HG03095 (cell line): Measurements from ENCODE around the gene GZF1.
A peak's percentile ranks its signal among the peaks of the same experiment; 100 is the strongest.

ENCODE experiments used
- ATAC-seq: cut with Tn5 transposase; IDR thresholded peaks from one replicate; pipeline ENCODE4 v1.9.1; 2021; ENCODE audit warnings: moderate library complexity; ENCODE audit not compliant: unreplicated experiment

The GZF1 gene

DNA sequence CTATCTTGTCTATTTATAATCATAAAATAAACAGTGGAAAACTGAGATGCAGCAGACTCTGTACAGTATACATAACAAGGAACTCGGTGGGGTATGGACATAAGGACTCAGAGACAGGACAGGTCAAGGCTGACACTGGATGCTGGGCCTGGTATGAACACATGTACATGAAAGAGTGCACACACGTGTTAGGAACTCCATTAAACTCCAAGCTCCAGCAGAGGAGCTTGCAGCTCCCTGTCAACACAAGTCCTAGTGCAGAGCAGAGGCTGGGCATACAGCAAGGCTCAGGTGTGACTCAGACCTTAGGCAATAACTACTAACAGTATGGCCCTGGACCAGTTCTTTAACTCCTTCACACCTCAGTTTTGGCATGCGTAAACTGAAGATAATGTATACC is 42.2 kb downstream of the GZF1 start:
- no peak for ATAC-seq

DNA sequence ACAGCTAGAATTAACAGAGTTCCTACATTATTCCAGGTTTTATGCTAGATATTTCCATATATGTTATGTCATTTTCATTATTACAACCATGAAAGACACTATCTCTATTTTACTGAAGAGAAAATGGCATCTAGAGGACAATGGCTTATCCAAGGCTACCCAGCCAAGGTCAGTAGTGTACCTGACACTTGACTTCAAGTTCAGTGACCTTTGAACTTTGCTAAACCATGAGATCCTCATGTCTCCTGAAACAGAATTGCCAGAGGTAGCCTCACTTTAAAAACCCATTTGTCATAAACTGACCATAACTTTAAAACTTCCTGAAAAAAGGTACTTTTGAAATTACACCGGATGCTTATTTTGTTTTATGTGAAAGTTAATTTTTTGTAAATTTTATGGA is 44.9 kb downstream of the GZF1 start:
- ATAC-seq: no peak

DNA sequence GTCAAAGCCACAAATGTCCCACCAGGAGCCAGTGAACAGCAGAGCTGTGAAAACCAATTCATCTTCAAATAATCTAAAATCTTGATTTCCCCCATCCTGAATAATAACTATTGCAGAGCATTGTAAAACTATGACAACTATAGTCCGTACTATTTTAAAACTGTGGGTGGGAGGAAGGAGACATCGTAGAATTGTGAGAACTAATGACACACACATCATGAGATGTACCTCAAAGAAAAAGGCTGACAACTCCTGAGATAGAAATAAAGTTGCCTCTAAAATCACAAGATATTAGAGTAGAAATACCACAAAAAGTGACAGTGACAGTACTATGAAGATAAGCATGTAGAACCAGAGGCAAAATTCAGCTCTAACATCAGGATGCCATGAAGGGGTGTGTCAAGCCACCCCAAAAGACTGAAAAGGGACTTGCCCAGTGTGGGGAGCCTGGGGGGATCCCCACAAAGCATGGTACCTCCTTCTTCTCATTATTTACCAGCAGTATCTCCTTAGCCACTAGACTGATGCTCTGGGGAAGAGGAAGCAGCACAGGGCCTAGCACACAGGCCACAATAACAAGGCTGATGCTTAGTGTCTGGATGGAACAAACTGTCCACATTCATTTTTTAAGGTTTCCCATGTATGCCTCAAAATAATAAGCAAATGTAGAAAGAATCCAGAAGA is 45.9 kb downstream of the GZF1 start:
- peak; percentile 78 for ATAC-seq

DNA sequence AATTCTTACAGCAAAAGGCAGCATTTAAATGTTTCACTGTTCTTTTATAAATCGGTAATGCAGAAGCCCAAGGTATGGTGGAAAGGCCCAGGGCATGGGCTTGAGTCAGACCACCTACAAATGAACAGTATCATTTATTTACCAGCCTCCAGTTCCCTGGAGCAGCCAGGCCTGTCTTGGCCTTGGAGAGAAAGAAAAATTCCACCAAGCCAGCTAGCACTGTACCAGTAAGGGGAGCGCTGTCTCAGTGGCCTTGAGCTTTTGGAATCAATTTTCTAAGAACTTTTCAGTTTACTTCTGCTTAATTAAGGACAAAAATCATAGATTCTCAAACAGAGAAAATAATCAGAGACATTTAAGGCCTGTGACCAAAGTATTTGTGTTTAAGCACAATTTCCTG is 47.0 kb downstream of the GZF1 start:
- ATAC-seq: no peak

DNA sequence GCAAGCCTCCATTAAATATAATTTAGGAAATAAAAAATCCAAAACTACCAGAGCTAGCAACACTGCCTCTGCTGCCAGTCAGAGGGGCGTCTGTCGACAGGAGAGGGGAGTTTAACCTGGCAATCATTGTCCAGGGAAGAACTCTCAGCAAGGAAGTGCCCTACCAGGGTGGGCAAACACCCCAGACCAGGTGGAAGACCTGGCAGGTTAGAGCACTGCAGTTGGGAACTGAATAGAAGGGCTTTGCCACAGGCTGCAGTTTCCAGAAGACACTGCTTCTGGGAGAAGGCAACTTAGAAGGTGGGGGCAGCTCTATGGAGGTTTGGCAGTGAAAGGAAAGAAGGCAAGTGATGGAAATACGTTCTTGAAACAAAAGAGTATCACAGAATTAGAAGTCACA is 47.8 kb downstream of the GZF1 start:
- ATAC-seq: no peak

- ATAC-seq: no peak
These were observed 49.1 kb downstream of the GZF1 start for GRCh38 chr20:23410916-23411695.

- ATAC-seq: no peak
These were observed 50.0 kb downstream of the GZF1 start for GRCh38 chr20:23412026-23412425.

- no peak for ATAC-seq
These were observed 52.0 kb downstream of the GZF1 start for GRCh38 chr20:23413862-23414422.

GRCh38 chr20:23414526-23415188 is 52.7 kb downstream of the GZF1 start:
- no peak for ATAC-seq

DNA sequence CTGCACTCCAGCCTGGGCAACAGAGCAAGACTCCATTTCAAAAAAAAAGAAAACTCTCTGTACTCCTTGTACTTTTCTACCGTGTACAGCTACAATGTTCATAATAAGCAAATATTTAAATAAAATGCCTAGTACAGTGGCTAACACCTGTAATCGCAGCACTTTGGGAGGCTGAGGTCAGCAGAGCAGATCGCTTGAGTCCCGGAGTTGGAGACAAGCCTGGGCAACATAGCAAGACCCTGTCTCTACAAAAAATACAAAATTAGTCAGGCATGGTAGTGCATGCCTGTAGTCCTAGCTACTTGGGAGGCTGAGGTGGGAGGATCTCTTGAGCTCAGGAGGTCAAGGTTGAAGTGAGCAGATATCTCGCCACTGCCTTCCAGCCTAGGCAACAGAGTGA is 53.6 kb downstream of the GZF1 start:
- no peak for ATAC-seq

DNA sequence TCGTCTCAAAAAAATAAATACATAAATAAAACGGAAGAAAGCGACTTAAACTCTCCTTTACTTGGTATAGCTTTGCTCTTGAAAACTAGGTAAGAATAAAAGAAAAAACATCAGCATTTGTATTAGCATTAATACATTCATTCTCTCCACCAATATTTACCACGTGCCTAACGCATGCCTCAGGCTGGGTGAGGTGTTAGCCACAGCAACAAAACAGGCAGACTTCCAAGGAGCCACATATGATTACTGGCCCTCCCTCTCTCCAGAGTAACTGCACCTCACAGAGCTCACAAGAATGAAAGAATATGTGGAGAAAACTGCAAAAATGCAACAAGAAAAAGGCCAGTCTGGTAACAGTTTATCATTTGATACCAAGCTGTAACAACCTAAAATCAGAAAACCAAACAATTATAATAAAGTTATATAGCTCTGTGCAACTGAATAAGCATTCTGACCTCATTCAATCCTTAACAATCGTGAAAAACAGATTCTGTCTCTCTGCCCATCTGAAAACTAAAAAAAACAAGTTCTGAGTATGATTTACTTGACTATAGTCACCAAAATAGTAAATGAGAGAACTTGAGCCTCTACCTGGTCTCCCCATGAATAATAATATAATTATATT is 54.1 kb downstream of the GZF1 start:
- no peak for ATAC-seq

DNA sequence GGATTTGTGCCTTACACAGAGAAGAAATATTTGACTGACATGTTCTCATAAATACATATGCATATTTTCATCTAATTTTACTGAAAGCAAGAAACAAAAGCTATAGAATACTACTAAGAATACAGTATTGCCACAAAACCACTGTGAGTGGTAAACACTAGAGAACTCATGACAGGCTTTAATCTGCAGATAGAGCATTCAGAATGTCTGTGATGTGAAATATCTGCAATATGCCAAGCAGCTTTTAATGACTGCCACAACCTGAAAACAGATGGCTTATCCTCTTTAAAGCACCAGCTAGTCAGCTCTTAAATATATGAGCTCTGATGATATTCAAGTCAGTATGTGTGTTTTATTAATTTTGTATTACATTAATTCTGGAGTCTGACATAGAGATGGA is 55.9 kb downstream of the GZF1 start:
- no peak for ATAC-seq

GRCh38 chr20:23419657-23419994 is 57.6 kb downstream of the GZF1 start:
- ATAC-seq: no peak

GRCh38 chr20:23419995-23420901 is 58.3 kb downstream of the GZF1 start:
- ATAC-seq: peak; percentile 43

DNA sequence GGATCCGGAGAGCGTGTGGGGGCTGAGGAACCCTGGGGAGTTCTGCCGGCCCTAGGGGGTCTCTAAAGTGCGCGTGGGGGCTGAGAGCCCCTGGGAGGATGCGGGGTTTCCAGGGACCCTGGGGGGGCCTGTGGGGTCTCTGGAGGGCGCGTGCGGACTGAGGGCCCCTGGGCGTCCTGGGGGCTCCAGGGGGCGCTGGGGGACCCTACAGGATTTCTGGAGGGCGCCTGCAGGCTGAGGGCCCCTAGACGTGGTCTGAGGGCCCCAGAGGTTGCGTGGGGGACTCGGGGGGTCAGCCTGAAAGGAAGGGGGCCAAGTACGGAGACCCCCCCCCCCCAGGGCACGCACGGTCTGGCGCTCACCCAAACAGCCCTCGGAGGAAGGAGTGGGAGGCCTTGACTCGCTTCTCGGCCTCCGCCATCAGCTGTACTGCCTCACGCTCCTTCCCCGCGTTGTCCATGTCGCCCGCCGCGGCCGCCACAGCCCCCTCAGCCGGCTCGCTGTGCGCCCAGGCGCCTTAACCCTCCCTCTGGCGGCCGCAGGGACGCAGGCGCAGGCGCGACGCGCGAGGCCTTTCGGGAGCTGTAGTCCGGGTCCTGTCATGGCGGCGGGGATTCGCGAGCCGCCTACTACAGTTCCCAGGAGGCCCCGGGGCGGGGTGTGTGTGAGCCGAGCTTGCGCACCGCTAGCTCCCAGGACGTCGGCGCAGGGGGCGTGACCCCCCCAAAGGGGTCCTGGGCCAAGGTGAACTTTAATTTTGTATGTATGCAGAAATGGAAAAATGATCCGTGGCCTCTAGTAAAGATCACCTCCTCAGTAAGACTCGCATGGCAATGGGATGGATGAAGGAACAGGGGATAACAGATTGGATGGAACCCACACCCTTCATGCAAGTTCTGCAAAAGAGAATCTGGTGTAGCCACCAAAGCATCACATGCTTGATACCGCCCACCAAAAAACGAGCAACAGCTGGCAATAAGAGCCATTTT is 59.3 kb downstream of the GZF1 start, which contains the start of gene NAPB:
NAPB (minus strand) TSS at position 546 of the 989 bp plus-strand sequence; CDS start at position 460, 86 bp downstream.
- peak; percentile 97 for ATAC-seq
